NCI-H1436 (cell line): Measurements from ENCODE around the gene POC1B.
"Not testable (repeated sequence)": the region's sequence is repeated elsewhere in the genome, so short reads cannot be mapped to it uniquely, and the experiment has no call there.

Experiments
- DNase-seq: peaks from one replicate; lab custom pipeline; 2025; lab: John Stamatoyannopoulos, UW

The POC1B gene

DNA sequence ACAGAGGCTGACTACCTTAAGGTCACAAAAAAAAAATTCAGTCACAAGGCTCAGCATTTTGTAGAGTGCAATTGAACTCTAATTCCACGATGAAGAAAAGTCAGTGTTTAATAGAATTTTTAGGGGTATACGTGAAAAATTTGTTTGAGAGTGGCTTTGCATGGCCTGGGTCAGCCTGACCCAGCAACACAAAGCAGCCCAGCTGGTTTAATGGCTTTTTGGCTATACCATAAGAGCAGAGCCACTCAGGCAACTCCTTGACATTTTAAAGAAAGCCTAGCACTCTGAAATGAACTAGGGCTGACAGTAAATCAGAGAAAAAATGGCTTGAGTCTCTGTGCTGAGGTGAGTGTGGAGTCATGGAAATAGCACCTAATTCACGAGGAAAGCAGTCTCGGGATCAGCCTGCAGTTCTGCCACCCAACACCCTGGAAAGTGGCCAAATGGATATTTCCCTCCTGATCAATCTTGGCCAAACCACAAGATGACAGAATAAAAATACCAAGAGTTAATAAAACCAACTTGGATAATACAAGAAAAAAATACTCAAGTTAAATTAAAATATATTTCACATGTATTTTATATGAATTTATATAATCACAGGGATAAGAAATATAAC is 60.8 kb downstream of the POC1B start:
- DNase-seq, result no peak

DNA sequence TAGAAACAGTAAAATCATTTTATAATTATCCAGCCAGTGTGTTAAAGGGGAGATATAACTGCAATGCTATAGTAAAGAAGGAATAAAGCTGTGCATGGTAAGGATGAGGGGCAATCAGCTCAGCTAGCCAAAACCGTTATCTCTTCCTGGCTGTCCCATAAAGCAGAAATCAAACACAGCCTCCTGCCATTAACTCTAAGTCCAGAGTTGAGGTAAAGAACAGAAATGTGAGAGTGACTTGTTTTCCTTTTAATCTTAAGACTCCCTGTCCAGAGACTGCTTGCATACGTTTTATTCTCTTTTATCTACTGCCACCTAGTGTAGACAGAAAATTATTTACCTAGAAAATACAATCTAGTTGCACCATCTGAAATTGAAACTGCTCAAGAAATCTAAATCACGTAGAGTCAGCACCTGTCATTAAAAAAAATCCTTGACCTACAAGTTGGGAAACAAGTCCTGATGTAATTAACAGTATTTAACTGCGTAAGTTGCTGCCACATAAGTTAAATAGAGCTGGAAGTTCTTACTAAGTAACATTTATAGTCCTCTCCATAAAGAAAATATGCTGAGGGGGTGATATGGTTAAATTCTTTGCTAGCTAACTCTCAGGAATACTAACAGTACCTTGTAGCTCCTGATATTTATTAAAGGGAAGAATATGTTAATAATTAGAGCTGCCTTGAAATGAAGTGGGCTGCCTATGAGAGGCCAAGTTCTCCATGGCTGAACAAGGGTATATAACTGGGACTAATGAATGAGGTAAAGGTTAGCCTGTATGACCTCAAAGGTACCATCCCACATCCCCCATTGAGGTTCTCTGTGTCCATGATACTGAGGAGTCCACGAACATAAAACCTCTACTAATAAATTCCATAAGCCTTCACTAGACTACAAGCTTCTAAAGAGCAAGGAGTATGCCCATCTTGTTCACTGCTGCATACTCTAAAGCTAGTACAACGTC is 63.9 kb downstream of the POC1B start:
- peak; percentile 49 for DNase-seq

DNA sequence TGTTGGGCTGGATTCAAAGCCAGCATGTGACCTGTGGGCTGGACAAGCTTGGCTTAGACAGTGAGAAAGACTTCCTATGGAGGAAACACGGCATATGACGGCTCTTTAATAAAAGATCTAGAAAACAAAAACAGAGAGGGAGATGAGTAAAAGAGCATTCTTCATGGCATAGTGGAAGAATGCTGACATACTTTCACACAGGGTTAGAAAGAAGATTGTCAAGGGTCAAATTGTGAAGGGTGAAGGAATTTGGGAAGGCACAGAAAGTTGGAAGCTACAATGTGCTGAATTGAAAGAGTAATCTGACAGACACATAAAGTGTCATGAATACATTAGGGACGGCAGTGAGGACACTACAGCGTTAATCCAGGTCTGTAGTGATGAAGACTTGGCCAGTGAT is 64.7 kb downstream of the POC1B start:
- DNase-seq, result no peak

GRCh38 chr12:89459279-89459678 is 66.6 kb downstream of the POC1B start:
- not testable (repeated sequence) for DNase-seq

- DNase-seq, result no peak
These were observed 69.3 kb downstream of the POC1B start for GRCh38 chr12:89456565-89456964.

DNA sequence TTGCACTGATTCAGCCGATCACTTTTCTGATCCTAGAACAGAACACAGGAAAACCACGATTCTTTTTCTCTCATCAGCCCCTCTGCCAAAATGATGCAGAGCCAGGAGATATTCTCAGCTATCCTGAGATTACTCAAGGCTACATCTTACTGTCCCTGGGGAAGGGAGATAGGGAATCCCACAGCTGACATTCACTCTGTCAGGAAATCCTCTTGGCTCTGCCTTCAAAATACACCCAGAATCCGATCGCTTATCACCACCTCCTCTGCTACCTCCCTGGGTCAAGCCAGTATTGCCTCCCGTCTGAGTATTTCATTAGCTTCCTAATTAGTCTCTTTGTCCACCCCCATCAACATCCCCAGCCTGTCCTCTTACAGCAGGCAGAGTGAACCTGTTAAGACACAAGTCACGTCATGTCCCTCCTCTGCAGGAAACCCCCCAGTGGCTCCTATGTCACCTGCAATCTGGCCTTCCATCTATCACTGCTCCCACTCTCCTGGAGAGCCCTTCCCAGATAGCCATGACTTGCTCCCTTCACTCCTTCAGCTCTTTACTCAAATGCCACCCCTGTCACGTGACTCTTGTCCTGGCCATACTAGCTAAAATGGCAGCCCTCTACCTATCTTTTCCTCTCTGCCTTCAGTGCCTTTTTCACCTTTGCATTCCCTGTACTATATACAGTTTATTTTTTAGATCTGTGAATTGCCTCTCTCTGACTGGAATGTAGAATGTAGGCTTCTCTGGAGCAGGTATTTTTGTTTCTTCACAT is 71.6 kb downstream of the POC1B start:
- no peak for DNase-seq

GRCh38 chr12:89453121-89453978 is 72.5 kb downstream of the POC1B start:
- DNase-seq, result no peak

DNA sequence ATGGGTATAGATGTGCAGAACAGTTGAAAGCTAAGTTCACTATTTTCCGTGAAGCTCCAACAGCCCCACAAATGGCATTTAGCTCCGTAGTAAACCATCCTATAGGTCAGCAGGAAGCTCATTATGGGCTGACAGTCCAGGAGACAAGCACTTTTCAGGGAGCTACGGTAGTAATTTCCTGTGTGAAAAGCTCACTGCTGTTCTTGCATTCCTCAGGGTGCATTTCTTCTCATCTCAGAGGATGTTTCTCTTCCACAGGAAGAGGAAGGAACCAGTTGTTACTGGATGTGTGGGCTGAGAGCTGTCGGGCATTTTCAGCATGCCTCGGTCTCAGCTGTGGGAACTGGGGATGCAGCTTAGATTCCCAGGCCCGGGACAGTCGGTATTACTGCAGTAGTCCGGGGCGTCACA is 74.0 kb downstream of the POC1B start:
- no peak for DNase-seq

DNA sequence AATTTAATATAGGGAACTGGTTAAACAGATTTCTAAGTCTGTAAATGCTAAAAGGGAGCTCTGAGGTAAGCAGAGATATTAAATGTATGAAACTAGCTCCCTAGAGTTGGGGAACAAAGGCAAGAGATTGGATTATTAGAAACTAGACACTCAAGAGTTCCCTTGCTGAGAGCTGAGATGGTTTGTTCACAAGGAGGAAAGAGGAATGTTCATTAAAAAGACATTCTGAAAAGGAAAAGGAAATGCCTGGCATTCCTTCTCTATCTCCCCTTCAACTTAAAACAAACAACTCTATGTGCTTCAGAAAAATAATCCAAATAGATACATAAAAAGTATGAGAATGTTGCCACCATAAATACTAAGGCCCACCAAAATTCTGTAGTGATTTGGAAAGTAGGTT is 74.9 kb downstream of the POC1B start:
- no peak for DNase-seq

DNA sequence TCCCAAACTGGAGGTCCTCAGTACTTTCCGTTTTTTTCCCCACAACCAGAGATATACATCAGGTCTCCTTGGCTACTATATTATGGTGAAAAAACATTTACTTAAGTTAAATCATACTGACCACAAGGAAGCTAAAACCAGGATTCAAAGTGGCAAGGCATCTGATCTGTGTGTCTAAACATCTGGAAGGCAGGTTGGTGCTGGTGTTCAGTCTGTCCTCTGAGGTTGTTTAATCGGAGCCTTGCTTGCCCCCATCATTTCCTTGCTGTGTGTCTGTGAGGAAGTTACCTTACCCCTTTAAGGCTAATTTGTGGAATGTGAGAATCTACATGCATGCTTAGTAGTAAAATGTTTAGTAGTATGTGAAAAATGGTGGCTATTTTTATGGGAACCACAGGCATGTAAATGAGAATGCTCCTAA is 76.9 kb downstream of the POC1B start:
- no peak for DNase-seq

DNA sequence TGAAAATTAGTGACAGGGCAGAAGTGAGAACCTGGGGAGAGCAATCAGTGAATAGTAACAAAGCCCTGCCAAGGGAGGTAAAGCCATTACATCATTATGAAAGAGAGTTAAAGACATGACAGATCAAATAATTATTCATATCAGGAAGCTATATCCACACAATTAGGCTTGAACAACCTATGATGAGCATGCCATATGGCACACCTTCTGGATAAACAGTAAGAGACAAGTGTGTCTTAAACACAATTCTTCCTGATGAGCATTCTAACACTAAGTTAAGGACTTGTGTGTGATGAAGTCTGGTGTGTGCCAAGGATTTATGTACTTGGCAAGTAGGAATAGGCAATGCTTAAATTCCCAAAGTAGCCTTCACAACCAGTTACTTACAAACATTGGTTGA is 77.3 kb downstream of the POC1B start:
- no peak for DNase-seq

DNA sequence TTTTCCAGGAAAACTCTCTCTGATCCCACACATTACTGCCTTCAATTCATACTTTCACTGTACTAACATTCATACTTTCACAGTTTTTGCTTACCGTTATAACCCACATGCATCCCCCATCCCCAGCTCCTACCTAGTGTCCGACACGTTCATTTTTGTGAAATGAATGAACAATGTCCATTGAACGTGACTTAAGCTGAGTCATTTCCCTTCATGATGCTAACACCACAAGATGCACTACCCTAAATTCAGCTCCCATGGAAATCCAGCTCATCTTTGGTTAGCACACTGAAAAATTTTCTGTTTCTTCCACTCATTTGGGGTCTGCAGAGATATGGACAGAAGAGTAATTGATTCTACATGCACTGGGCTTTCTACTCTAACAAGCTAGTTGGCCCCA is 85.9 kb downstream of the POC1B start:
- DNase-seq, result no peak

- no peak for DNase-seq
These were observed 88.6 kb downstream of the POC1B start for GRCh38 chr12:89437231-89437630.

GRCh38 chr12:89436062-89436461 is 89.8 kb downstream of the POC1B start:
- DNase-seq, result no peak

GRCh38 chr12:89433634-89434033 is 92.2 kb downstream of the POC1B start:
- DNase-seq, result no peak

DNA sequence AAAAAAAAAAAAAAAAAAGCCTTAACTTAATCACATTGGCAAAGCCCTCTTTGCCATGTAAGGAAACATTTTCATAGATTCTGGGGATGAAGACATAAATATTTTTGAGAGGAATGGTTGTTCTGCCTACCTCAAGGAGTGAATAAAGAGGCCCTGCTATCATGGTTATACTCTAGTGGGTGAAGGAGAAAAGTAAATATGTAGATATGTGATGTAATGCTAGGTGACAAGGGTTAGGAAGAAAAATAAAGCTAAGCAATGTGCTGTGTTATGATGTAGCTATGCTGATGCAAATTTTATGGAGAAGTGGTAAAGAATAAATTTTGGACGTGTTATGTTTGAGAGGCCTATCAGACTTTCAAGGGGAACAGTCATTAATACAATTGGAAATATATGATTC is 93.5 kb downstream of the POC1B start:
- no peak for DNase-seq

- DNase-seq, result no peak
These were observed 96.3 kb downstream of the POC1B start for GRCh38 chr12:89429528-89429927.

- DNase-seq, result no peak
These were observed 98.2 kb downstream of the POC1B start for GRCh38 chr12:89427508-89428156.

- no peak for DNase-seq
These were observed 101.0 kb downstream of the POC1B start for GRCh38 chr12:89424846-89425245.

DNA sequence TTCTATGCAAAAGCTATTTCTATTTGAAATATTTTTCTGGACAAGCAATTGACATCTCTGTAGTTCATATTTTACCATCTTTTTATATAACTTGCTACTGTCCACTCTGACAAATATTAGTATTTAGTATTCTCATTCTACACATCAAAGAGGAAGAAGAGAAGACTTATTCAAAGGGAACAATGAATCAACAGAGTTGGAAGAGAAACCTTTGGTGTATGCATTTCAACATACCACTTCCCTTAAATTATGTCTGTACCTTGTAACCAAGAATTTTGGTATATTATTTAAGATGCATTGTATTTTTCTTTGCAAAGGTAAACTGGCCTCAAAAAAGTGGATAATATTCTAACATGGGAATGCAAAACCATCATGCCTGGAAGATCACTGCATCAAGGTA is 101.5 kb downstream of the POC1B start:
- DNase-seq, result no peak
